NCI-H774 (cell line): ENCODE measurements around the gene GMDS.
A peak's percentile ranks its signal among the peaks of the same experiment; 100 is the strongest.

Experiments used
- DNase-seq: peaks from one replicate; lab custom pipeline; 2025; lab: John Stamatoyannopoulos, UW

The GMDS gene

DNA sequence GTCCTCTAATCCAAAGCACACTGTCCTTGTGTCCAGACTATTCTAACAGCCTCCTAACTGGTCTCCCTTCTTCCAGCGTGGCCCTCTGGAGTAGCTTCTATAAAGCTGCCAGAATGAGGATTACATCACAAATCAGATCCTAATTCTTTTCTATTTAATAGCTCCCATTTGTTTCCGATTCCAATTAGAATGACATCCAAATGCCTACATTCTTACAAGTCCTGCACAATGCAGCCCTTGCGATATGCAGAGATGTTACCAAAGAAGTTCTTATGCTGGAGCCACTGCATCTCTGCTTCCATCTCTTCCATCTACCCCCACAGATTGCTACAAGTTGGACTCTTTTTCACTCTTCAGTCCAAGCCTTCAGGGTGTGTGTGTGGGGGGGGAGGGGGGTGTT is 40.0 kb downstream of the GMDS start:
- no peak for DNase-seq

DNA sequence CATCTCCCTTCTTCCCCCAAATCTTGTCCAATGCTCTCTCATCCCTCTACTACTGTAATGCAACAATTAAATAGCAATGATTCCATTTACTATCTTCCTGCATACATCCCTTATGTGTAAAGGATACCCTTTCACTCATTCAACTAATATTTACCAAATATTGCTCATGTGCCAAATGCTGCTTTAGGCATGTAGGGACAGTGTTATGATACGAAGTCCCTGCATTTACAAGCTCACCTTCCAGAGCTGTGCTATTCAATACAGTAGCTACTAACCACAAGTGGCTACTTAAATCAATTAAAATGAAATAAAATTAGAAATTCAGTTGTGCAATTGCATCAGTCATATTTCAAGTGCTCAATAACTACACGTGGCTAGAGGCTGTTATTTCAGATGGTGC is 41.1 kb downstream of the GMDS start:
- DNase-seq, result no peak

DNA sequence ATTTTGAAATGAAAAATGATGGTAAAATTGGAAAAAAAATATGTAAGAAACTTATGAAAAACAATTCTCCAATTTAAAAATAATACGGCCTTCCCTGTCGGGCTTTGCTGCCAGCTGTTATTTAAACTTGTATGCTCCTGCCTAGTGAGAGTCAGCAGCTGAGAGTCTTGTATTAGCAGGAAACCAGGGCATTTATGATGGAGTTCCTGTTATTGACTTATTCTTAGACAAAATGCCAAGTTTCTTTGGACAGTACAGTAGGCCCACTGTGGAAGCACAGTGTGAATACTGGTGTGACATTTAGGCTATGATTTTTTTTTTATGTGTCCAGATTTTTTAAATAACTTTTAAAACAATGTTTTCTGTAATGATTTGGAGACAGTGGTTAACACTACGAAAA is 42.1 kb downstream of the GMDS start:
- DNase-seq, result no peak

DNA sequence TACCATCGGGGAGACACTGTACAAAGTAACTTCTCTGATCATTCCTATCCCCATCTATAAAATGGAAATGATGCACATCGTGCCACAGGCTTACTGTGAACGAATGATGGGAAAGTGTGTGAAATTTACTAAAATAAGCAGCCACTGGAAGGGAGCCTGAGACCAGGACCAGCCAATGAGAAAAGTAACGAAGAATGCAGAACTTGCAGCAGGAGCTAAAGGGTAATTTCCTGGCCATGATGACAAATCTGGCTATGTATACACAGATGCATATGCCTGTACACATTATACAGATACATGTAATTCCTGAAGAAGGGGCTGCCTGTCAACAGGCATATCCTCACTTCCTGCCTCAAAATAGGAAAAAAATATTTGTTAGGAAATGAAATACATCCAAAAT is 47.4 kb downstream of the GMDS start:
- no peak for DNase-seq

DNA sequence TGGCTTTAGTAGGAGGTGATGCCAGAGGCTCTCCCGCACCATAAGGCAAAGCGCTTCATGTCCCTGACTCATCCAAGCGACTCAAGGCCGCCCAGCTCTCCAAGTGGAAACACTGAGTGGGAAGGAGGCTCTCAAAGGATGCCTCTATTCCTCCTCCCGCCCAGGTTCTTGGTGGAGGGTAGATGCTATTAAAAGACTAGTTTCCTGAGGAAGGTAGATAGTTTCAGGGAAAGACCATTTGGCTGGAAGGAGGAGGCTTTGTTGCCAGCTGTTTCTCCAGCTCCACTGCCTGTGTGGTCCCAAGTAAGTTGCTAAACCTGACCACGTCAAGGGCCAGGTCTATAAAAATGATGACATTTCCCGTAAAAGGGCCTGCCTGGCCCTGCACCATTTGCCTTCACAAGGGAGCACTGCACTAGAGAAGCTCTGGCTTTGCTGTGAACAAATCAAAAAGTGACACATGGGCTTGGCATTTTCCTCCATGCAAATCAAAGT is 48.2 kb downstream of the GMDS start:
- no peak for DNase-seq

DNA sequence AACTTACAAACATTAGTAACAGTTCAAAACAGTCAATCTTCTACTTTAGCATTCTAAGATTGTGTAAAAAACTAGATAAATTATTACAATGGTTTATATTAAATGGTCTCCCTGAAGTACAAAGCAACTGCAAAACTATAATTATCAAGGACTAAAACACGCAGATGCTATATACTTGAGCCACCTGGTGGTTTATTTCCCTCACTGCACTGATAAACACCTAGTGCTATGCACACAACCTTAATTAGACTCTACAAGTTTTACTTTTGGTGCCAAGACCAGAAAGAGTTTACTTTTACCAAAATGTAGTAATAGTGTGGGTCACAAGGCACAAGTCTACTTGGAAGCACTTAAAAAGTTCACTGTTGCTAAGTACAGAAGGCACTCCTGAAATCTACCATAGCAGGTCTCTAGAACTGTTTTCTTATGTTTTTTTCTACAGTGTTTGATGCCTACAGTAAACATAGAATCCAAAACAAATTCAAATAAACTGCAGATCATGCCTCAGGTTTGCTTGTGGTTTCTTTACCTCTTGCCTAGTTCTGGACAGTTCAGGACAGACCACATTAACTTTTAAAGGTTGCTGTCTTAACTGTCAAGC is 49.2 kb downstream of the GMDS start:
- peak; percentile 66 for DNase-seq

DNA sequence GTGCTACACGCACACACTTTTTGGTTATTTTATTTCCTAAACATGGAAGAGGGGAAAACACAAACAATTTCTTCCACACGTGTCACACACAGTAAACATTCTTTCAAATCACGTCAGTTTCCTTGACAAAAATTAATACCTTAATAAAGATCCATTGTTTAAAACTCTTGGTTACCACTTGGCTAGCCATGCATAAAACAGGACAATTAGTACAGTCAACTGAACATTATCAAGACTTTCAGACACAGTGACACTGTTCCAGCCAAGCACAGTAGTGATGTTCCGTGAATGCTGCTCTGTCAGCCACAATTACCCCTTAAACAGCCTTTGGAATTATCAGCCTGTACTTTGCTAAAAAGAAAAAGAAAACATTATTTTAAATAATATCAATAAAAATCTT is 50.8 kb downstream of the GMDS start:
- DNase-seq, result no peak

DNA sequence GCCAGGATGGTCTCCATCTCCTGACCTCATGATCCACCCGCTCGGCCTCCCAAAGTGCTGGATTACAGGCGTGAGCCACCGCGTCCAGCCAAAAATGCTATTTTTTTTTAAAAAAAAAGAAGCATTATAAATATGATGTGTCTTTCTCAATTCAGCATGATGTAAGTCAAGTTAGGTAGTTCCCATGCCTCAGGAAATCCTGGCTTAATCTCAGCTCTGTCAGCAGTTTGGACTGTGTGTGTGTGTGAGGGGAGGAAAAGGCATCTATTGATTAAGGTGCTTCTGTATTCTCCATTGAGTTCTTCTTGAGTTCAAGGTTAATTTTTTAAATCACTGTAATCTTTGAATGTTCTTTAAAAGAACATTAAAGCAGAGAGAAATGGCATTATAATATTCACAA is 51.5 kb downstream of the GMDS start:
- DNase-seq, result no peak

DNA sequence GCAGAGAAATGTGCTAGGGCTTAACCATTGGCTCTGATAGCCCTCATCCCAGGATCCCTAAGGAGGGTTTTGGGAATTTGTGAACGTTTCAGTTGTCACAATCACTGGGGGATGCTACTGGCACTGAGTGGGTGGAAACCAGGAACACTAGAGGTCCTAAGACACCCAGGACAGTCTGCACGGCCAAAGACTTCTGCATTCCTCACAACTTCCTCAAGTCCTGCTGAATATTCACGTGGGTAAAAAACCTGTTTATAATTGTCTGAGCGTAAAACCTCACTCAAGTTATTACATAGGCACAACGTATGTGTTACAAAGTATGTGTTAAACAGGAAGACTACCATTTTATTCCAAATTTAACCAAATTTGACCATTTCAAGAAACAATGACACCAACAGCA is 52.4 kb downstream of the GMDS start:
- DNase-seq, result no peak

DNA sequence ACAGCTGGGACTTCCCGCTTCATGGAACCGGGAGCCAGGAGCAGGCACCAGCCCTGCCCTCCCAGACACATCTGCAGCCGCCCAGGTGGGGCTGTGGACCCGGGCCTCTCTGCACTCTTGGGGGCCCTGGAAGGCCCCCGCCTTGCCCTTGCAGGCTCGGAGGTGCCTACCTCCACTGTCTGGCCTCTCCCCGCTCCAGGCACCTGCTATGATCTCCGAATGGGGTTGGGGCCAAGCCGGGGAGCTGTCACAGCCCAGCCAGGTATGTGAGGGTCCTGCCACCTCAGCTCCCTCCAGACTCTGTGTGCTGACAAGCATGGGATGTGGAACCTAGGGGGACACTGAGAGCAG is 54.0 kb downstream of the GMDS start:
- no peak for DNase-seq

DNA sequence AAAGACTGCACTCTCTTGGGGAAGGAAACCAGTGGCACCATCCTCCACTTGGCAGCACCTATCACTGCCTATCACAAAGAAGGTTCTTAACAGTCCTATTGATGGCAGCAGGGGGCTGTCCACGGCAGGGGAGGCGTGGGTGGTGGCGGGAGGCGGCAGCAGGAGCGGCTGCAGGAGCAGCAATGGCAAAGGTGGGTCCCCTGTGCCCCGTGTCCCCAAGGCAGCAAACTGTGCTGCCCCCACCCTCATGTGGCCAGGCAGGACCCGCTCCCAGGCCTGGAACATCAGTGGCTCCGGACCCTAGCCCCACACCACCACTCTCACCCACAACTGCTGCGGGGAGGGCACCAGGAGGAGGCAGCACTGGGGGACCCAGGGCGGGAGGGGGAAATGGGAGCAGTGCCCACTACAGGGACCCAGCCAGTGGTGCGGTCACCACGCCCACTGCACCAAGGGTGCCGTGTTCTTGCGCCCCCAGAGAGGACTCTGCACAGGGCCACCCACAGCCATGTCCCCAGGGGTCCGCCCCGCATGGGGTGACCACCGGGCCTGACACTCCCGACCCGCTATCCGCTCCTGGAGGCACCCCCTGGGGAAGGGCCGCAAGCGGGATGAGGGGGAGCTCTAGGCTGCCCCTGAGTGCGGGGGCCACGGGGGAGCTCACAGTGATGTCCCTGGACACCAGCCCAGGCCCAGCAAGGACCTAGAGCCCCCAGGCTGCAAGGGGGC is 54.6 kb downstream of the GMDS start:
- no peak for DNase-seq

DNA sequence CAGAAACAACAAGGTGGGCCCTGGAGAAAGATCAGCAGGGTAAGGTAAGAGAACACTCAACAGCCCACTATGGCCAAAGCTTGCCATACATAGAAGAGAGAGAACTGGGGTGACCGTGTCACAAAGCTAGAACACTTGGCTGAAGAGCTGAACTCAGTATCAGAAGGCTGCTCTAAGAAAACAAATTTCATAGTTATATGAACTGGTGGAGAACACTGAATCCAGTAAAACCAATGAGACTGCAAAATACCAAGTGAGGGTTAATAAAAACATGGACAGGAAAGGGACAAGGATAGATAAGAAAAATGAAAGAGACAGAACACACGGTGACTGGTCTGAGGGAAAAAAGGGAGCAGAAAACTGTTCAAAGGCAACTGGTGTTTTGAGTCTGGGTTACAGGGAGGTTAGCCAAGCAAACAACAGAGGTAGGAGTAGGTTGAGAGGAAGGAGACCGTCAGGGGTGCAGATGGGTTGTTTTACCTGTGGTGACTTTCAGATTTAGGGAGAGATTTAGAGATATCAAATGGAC is 56.5 kb downstream of the GMDS start:
- DNase-seq, result no peak

DNA sequence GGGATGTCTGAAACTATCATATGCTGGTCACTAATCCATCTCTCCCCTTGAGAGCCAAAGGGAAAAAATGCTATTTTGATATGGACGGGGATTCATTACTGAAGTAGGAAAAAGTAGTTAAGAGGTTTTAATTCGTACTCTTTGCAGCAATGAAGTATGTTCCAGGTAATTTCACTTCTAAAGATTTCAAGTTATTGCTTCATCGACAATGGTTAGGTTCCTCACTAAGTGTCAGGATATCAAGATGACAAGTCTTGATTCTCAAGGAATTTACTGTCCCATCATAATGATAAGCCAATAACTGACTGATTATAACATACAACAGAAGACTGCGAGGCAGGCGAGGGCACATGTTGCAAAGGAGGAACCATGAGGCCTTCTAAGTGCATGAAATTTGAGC is 57.0 kb downstream of the GMDS start:
- DNase-seq, result no peak

DNA sequence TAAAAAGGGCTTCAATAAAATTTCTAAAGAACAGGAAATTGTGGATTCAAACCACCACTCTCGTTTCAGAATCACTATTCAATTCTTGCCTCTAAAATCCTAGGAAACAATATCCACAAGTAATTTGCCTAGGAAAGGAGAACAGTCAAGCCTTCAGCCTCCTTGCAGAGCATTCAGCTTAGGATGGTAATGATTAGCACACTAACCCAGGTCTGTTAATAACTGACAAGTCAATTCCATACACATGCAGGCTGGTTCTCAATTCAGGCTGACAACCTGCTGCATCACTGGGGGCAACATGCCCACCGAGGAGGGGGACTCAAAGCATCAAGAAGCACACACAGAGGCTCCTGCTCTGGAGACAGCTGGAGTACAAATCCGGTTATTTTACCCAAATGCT is 57.6 kb downstream of the GMDS start:
- no peak for DNase-seq

DNA sequence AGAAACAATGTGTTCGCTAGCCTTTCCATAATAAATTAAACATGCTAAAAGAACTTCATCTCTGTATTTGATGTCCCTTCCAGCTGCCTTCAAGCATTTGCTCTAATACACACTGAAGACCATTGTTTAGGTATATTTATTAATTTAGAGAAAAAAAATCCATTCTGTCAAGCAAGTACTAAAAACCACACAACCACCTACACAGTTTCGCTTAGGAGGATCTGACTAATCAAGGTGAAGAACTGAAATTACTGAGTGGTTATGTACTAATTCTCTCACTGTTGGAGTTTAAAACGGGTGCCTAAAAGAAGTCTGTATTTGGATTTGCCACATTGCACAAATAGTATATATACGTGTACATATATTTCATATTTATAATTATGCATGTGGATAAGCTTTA is 58.9 kb downstream of the GMDS start:
- no peak for DNase-seq

DNA sequence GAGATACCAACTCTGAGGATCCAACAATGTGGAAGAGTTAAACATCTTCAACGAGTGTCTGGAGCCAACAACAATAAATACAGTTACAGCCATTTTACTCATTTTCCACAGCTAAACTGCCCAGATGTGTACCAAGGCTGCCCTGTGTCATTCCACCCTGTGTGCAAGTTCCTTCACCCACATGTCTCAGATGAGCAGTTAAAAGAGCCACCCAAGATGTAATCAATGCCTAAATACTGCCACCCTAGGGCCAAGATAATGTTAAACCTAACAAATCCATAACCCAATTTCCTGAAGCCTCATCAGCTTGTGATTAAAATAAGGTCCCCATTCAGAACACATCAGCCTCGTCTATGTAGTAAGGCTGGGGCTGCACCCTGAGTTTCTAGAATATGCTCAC is 59.9 kb downstream of the GMDS start:
- no peak for DNase-seq

DNA sequence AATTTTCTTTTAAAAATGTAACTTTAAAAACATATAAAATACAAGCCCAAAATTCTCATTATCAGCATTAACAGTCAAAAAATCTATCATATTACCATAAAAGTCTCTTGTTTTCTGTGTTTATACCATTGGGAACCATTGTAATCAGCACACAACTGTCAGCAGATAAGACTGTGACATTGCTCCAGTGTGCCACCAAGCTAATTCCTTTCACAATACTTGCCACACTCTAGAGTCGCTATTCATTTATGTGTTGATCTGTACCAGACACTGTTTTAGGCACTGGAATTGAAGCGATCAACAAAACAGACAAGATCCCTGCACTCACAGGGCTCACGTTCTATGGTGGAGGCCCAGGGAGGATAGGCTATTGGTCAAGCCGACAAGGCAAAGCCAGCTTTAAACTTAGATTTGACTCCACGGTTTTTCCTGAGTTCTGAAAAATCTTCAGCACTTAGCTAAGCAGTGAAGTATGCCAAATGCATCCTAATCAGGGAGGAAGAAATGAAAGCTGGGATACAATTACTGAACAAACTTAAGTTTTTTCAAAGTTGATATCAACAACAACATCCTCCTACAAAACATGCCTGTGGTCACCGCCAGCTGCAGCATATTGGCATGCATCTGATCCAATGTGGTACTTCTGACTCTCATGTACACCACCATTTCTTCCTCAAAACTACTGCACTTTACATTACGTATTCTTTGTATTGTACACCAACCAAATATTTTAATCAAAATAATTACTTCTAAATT is 60.5 kb downstream of the GMDS start:
- DNase-seq, result no peak

DNA sequence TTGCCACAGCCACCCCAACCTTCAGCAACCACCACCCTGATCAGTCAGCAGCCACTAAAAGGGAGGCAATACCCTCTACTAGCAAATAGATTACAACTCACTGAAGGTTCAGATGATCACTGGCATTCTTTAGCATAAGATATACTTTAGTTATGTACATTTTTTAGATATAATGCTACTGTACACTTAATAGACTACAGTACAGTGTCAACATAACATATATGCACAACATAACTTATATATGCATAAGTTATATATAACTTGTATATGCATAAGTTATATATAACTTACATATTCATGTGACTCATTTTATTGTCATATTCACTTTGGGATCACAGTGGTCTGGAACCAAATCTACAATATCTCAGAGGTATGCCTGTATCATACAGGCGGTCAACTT is 61.7 kb downstream of the GMDS start:
- DNase-seq, result no peak

DNA sequence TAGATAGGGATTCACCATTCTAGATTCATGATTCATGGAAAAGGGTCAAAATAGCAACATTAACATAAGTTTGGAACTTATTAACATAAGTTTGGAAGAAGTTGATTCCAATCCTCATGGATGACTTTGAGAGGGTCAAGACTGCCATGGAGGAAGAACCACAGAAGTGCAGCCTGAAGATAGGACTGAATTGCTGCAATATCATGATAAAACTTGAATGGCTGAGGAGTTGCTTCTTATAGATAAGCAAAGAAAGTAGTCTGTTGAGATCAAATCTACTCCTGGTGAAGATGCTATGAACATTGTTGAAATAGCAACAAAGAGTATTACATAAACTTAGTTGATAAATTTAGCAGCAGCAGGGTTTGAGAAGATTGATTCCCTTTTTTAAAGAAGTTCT is 62.2 kb downstream of the GMDS start:
- DNase-seq, result no peak

DNA sequence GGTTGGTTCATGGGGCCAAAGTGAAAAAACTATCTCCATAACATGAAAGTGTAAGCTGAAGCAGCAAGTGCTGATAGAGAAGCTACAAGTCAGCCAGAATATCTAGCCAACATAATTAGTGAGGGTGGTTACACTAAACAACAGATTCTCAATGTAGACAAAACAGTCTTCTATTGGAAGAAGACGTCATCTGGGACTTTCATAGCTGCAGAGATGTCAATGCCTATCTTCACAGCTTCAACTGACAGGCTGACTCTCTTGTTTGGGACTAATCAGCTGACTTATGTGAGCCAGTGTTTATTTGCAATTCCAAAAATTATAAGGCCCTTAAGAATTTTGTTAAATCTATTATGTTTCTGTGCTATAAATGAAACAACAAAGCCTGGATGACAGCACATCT is 63.2 kb downstream of the GMDS start:
- DNase-seq, result no peak

DNA sequence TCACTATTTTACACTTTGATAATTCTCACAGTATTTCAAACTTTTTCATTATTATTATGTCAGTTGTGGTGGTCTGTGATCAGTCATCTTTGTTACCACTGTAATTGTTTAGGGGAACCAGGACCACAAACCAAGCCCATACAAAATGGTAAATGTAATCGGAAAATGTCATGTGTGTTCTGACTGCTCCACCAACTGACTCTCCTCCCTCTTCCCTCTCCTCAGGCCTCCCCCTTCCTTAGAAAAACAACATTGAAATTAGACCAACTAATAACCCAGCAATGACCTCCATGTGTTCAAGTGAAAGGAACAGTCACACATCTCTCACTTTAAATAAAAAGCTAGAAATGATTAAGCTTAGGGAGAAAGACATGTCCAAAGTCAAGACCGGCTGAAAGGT is 63.8 kb downstream of the GMDS start:
- DNase-seq, result no peak

DNA sequence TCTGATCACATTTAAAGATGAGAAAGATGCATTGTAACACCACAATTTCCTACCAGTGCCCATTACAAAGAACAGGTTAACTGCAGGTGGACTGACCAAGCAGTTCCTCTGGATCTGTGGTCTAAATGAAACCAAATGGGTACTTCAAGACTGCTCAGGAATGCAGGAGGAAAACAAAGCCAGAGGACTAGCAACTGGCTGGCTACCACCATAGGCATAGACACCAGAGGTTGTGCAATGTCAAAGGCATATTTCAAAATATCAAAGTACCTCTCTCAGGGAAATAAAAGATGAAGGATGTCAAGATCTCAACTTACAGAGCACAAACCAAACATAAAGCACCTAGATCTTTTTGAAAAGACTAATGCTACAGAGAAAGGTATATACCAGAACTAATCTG is 65.5 kb downstream of the GMDS start:
- no peak for DNase-seq

DNA sequence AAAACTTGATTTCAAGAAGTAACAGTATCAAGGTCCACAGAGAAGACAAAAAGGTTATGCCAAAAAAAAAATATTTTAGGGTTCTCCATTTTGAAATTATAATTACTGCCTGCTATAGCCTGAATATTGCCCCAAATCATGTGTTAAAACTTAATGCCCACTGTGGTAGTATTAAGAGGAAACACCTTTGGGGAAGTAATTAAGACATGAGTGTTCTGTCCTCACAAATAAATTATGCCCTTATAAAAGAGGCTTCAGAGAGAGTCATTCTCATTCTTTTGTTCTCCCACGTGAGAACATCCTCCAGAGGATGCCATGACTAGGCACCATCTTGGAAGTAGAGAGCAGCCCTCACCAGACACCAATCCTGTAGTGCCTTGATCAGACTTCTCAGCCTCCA is 66.2 kb downstream of the GMDS start:
- no peak for DNase-seq
